Left lung (tissue), 10 donors: Measurements from ENCODE around the gene LMOD1. TPM values are rescaled to one million over a fixed set of nuclear protein-coding genes. Genes with fewer than 3 reads are reported as not detected.
"Not testable (repeated sequence)": the region's sequence is repeated elsewhere in the genome, so short reads cannot be mapped to it uniquely, and the experiment has no call there.

Source experiments
- ATAC-seq: fragments of 200-7000 bp; cut with Tn5 transposase; one replicate; pipeline ENCODE4 v1.9.1; 2020; ENCODE audit warnings: moderate library complexity
- DNase-seq, 4 donors: peaks; one replicate each; pipeline ENCODE4 v3.0.0-alpha.2; 2013 to 2020
- H3K27ac ChIP-seq, 2 donors: fragments of 200-600 bp; sonication (generic) in 1 of 2; one replicate each; pipeline versions ENCODE4 v1.5.0 to v1.8.0; 2020 to 2021
- H3K27me3 ChIP-seq, 2 donors: fragments of 200-600 bp; sonication (generic) in 1 of 2; one replicate each; pipeline versions ENCODE4 v1.5.0 to v1.8.0; 2020 to 2021
- H3K36me3 ChIP-seq, 2 donors: fragments of 200-600 bp; sonication (generic) in 1 of 2; one replicate each; pipeline versions ENCODE4 v1.5.0 to v1.8.0; 2020 to 2021
- H3K4me1 ChIP-seq, 2 donors: fragments of 200-600 bp; one replicate each; pipeline ENCODE4 v1.8.0; 2021
- H3K4me3 ChIP-seq, 2 donors: fragments of 200-600 bp; sonication (generic) in 1 of 2; one replicate each; pipeline versions ENCODE4 v1.5.0 to v1.8.0; 2020 to 2021; ENCODE audit warnings: mild to moderate bottlenecking in 1 of 2
- H3K9me3 ChIP-seq, 2 donors: fragments of 200-600 bp; sonication (generic) in 1 of 2; one replicate each; pipeline versions ENCODE4 v1.5.0 to v1.8.0; 2020 to 2021
- CTCF ChIP-seq, 2 donors: fragments of 200-600 bp; sonication (generic) in 1 of 2; IDR thresholded peaks; one replicate each; pipeline versions ENCODE4 v1.5.0 to v1.8.0; 2021; ENCODE audit warnings: antibody characterized with exemption in 2 of 2
- intact Hi-C, 2 donors: fragments of 100-400 bp; cut with DNase I; formaldehyde crosslinking; loops; one replicate each; pipeline versions ENCODE4 v1.11.2 to v1.14.2; 2022
- polyA plus RNA-seq, 6 donors: library from polyadenylated mRNA; unstranded; fragments of 120-200 nt; gene quantifications; one replicate each; pipeline ENCODE4 v1.2.1, GENCODE V29; 2013; ENCODE audit not compliant: insufficient read length in 6 of 6
- total RNA-seq, 2 donors: library from RNA; stranded (reverse); fragmentation: NEBNext Ultra II Directional; extraction: Animal tissue kit (Norgen Biotek cat#: 25700); gene quantifications; one replicate each; pipeline ENCODE4 v1.2.1, GENCODE V29; 2021
- donor health status: DM: no; HTN: yes; CAD: no.
- donor health status: DM: no; HTN: no; CAD: no.

Gene LMOD1
- total and polyA plus RNA-seq, 8 donors = 3.3 to 20.8 (median 5.1) TPM

GRCh38 chr1:201874672-201875071 lies 71.7 kb downstream of the LMOD1 start:
- DNase-seq = no peak
- Histone ChIP-seq H3K9me3 (no peaks in the 10 kb centered on the region), H3K27me3 (no peaks in the 10 kb centered on the region), H3K4me1 (no peaks in the 10 kb centered on the region), H3K27ac (no peak overlapping the region), H3K36me3 (peaks cover 0 to 72% of the 10 kb centered on the region in 2 donors), H3K4me3 (no peak overlapping the region)
- ATAC-seq = no peak
- intact Hi-C loops = no loop called here
- TF ChIP-seq CTCF (IDR thresholded peaks at IDR 0.05) = no peak

GRCh38 chr1:201870397-201870796 lies 76.0 kb downstream of the LMOD1 start:
- Histone ChIP-seq H3K27ac (no peak overlapping the region), H3K4me1 (peaks cover 0 to 6% of the 10 kb centered on the region in 2 donors), H3K9me3 (no peaks in the 10 kb centered on the region), H3K36me3 (peaks cover 0 to 96% of the 10 kb centered on the region in 2 donors), H3K4me3 (no peak overlapping the region), H3K27me3 (no peaks in the 10 kb centered on the region)
- TF ChIP-seq CTCF (IDR thresholded peaks at IDR 0.05) = no peak
- no peak for DNase-seq
- ATAC-seq = no peak
- intact Hi-C loops = no loop called here

- no peak for TF ChIP-seq CTCF (IDR thresholded peaks at IDR 0.05)
- no peak for DNase-seq
- H3K36me3 ChIP-seq = peaks cover 0 to 92% of the 10 kb centered on the region in 2 donors
- peaks cover 0 to 6% of the 10 kb centered on the region in 2 donors for H3K4me1 ChIP-seq
- H3K27me3 ChIP-seq = no peaks in the 10 kb centered on the region
- H3K9me3 ChIP-seq = no peaks in the 10 kb centered on the region
- intact Hi-C loops = no loop called here
- no peak overlapping the region for H3K27ac ChIP-seq
- no peak overlapping the region for H3K4me3 ChIP-seq
- no peak for ATAC-seq
Measured at GRCh38 chr1:201861448-201861847, 84.9 kb downstream of the LMOD1 start.

GRCh38 chr1:201859424-201859823 lies 86.9 kb downstream of the LMOD1 start:
- ATAC-seq = no peak
- intact Hi-C loops = no loop called here
- H3K4me1 ChIP-seq = no peaks in the 10 kb centered on the region

GRCh38 chr1:201856722-201857121 lies 89.6 kb downstream of the LMOD1 start:
- DNase-seq, H3K27ac ChIP-seq, ATAC-seq, intact Hi-C loops, H3K27me3 ChIP-seq, H3K9me3 ChIP-seq, H3K4me1 ChIP-seq, H3K4me3 ChIP-seq: not testable (repeated sequence)
- peaks cover 0 to 93% of the 10 kb centered on the region in 2 donors for H3K36me3 ChIP-seq

More at GRCh38 chr1:201859424-201859823, 86.9 kb downstream of the LMOD1 start:
- Histone ChIP-seq H3K27me3 (no peaks in the 10 kb centered on the region), H3K36me3 (peaks cover 0 to 93% of the 10 kb centered on the region in 2 donors), H3K4me3 (no peak overlapping the region), H3K9me3 (no peaks in the 10 kb centered on the region), H3K27ac (no peak overlapping the region)
- no peak for TF ChIP-seq CTCF (IDR thresholded peaks at IDR 0.05)
- DNase-seq = no peak

GRCh38 chr1:201851949-201852348 lies 94.4 kb downstream of the LMOD1 start:
- H3K4me1 ChIP-seq = peaks cover 13% of the 10 kb centered on the region in 2 donors
- no peak overlapping the region for H3K4me3 ChIP-seq
- peaks cover 0 to 89% of the 10 kb centered on the region in 2 donors for H3K36me3 ChIP-seq
- DNase-seq = no peak
- H3K9me3 ChIP-seq = no peaks in the 10 kb centered on the region
- no peak overlapping the region for H3K27ac ChIP-seq
- no peak for TF ChIP-seq CTCF (IDR thresholded peaks at IDR 0.05)
- no peak for ATAC-seq
- H3K27me3 ChIP-seq = no peaks in the 10 kb centered on the region
- intact Hi-C loops = no loop called here
